Activated CD8-positive, alpha-beta memory T cell treated with anti-CD3 and anti-CD28 coated beads for 1 hour (primary cell): Measurements from ENCODE around the gene PAK1IP1.
"Not testable (repeated sequence)": the region's sequence is repeated elsewhere in the genome, so short reads cannot be mapped to it uniquely, and the experiment has no call there.

Experiments used
- DNase-seq, 2 donors: peaks; one replicate each; pipeline ENCODE4 v3.0.0-alpha.2; 2020; ENCODE audit warnings: low read depth in 1 of 2; ENCODE audit errors: extremely low read depth in 1 of 2

The PAK1IP1 gene

DNA sequence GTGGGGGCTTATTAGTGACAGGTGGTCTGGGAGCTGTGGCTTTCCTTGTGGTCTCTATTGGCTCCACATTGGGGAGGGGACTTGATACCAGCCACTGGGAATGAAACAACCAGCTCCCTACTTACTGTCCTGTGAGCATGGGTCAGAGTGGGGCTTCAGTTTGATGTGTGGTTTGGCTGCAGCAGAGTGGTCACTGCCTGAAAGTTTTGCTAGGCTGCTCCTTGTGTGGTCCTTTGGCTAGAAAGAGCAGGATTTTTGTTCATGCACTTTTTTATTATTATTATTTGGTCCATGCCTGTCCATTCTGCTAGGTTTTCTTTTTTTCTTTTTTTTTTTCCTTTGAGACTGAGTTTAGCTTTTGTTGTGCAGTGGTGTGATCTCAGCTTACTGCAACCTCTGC is 45.3 kb downstream of the PAK1IP1 start:
- no peak for DNase-seq

- not testable (repeated sequence) for DNase-seq
These were observed 46.9 kb downstream of the PAK1IP1 start for GRCh38 chr6:10741643-10742042.

GRCh38 chr6:10742251-10742650 is 47.5 kb downstream of the PAK1IP1 start:
- no peak for DNase-seq

- no peak for DNase-seq
These were observed 48.7 kb downstream of the PAK1IP1 start for GRCh38 chr6:10743515-10743914.

DNA sequence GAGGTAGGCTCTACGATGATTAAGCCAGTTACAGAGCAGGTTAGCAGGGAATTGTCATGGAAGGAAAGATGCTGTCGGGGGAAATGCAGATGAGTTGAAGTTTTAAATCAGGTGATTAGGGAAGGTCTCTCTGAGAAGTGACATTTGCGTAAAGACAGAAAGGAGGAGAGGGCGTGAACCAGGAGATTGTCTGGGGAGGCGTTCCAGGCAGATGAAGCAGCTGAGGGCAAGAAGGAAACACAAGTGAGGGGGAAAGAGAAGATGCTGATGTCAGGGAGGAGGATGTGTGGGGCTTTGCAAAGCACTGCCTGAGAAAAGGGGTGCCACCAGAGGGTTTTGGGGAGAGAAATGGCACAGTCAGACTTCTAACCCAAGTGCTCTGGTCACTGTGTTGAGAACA is 50.3 kb downstream of the PAK1IP1 start:
- no peak for DNase-seq

- no peak for DNase-seq
These were observed 52.1 kb downstream of the PAK1IP1 start for GRCh38 chr6:10746915-10747250.

GRCh38 chr6:10747251-10747972 is 52.6 kb downstream of the PAK1IP1 start, which contains the start of gene TMEM14B:
TMEM14B (plus strand) TSS chr6:10747805; CDS start chr6:10749246, 1,441 bp downstream.
- peak; percentile 98 to 100 for DNase-seq

DNA sequence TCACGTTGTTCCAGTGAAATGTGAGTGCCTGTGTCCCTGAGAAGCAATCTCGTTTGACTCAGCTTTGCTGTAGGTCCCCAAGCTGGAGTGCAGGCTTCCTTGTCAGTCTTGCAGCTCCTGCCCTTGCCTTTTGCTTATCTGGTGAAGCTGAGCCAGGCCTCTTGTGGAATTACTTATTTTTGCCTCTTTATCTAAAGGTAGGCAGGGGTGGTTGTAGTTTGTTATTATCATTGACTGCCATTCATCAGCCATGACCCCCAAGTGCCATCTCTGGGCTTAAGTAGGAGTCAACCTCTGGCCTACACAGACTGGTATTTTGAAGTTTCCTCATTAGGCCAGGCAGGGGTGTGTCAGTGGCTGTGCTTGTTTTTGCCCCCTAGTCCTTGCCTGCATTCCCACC is 55.0 kb downstream of the PAK1IP1 start:
- DNase-seq, result no peak

DNA sequence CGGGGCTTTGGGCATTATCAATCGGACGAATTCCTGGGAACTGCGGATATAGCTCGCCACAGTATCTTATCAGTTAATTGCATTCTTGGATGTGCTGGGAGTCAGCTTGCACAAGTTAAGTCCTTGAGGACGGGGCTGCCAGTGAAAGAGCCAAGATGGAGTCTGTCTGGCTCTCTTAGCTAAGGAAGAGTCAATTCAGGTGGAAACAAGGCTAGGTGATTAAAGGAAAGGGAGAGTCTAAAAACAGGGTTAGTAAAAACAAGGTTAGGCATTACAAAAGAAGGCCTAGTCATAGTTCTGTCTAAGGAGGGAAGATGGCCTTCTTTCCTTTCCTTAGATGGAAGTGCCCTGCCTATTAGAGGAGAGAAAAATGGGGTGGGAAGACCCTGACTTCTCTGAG is 55.8 kb downstream of the PAK1IP1 start:
- DNase-seq, result not testable (repeated sequence)

- DNase-seq, result not testable (repeated sequence)
These were observed 57.0 kb downstream of the PAK1IP1 start for GRCh38 chr6:10751757-10752156.

GRCh38 chr6:10756085-10756484 is 61.3 kb downstream of the PAK1IP1 start:
- no peak for DNase-seq
